Thoracic aorta (tissue), 2 donors: ENCODE measurements around the gene OR8B12. TPM values are rescaled to one million over a fixed set of nuclear protein-coding genes. Genes with fewer than 3 reads are reported as not detected.

ENCODE experiments used
- ATAC-seq: fragments of 150-250 bp; one replicate; pipeline ENCODE4 v1.8.0; 2017; ENCODE audit warnings: low read depth; ENCODE audit not compliant: insufficient number of reproducible peaks, low FRiP score
- DNase-seq: peaks from one replicate; pipeline ENCODE4 v3.0.0-alpha.2; 2020; ENCODE audit warnings: low spot score
- H3K27ac ChIP-seq, 2 donors: fragments of 200-600 bp; sonication (generic); 1 replicate in 1 of 2; 2 replicates in 1 of 2; pipeline ENCODE4 v1.5.1; 2016; ENCODE audit warnings: mild to moderate bottlenecking in 2 of 2, moderate library complexity in 2 of 2
- H3K27me3 ChIP-seq: fragments of 200-600 bp; sonication (generic); replicated peaks from 2 replicates; pipeline ENCODE4 v1.6.0; 2016; ENCODE audit warnings: mild to moderate bottlenecking; ENCODE audit not compliant: insufficient read depth
- H3K36me3 ChIP-seq: fragments of 200-600 bp; sonication (generic); one replicate; pipeline ENCODE4 v1.5.1; 2016
- H3K4me1 ChIP-seq, 2 donors: fragments of 200-600 bp; sonication (generic); 1 replicate in 1 of 2; 2 replicates in 1 of 2; pipeline versions ENCODE4 v1.5.1 to v1.6.0; 2016; ENCODE audit warnings: low read depth in 2 of 2, mild to moderate bottlenecking in 1 of 2; ENCODE audit not compliant: control insufficient read depth in 1 of 2
- H3K4me3 ChIP-seq: fragments of 200-600 bp; sonication (generic); 2 replicates; pipeline ENCODE4 v1.5.1; 2016; ENCODE audit warnings: mild to moderate bottlenecking
- H3K9me3 ChIP-seq: fragments of 200-600 bp; sonication (generic); 2 replicates; pipeline ENCODE4 v1.5.1; 2016
- total RNA-seq, 2 donors: library from RNA; depleted of rRNA; stranded (reverse); fragments of >200 nt; gene quantifications; one replicate each; pipeline versions ENCODE4 v1.1.0 to v1.2.3, GENCODE V29; 2016
- TF ChIP-seq, protein P1 (sequence below): fragments of 200-600 bp; sonication (generic); IDR thresholded peaks from one replicate; pipeline ENCODE4 v1.5.1; 2019; ENCODE audit warnings: antibody characterized with exemption

The OR8B12 gene
- total RNA-seq, 2 donors from 2014 or later = not detected

DNA sequence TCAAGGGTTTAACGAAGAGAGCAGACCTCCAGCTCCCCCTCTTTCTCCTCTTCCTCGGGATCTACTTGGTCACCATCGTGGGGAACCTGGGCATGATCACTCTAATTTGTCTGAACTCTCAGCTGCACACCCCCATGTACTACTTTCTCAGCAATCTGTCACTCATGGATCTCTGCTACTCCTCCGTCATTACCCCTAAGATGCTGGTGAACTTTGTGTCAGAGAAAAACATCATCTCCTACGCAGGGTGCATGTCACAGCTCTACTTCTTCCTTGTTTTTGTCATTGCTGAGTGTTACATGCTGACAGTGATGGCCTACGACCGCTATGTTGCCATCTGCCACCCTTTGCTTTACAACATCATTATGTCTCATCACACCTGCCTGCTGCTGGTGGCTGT lies 26.7 kb upstream of the OR8B12 start:
- Histone ChIP-seq H3K36me3 (no peaks in the 10 kb centered on the region), H3K27ac (no peak overlapping the region), H3K9me3 (no peaks in the 10 kb centered on the region), H3K27me3 (no peaks in the 10 kb centered on the region), H3K4me1 (no peaks in the 10 kb centered on the region), H3K4me3 (no peak overlapping the region)
- DNase-seq = no peak
- ATAC-seq = no peak
- TF ChIP-seq, protein P1, sequence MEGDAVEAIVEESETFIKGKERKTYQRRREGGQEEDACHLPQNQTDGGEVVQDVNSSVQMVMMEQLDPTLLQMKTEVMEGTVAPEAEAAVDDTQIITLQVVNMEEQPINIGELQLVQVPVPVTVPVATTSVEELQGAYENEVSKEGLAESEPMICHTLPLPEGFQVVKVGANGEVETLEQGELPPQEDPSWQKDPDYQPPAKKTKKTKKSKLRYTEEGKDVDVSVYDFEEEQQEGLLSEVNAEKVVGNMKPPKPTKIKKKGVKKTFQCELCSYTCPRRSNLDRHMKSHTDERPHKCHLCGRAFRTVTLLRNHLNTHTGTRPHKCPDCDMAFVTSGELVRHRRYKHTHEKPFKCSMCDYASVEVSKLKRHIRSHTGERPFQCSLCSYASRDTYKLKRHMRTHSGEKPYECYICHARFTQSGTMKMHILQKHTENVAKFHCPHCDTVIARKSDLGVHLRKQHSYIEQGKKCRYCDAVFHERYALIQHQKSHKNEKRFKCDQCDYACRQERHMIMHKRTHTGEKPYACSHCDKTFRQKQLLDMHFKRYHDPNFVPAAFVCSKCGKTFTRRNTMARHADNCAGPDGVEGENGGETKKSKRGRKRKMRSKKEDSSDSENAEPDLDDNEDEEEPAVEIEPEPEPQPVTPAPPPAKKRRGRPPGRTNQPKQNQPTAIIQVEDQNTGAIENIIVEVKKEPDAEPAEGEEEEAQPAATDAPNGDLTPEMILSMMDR = no peak

DNA sequence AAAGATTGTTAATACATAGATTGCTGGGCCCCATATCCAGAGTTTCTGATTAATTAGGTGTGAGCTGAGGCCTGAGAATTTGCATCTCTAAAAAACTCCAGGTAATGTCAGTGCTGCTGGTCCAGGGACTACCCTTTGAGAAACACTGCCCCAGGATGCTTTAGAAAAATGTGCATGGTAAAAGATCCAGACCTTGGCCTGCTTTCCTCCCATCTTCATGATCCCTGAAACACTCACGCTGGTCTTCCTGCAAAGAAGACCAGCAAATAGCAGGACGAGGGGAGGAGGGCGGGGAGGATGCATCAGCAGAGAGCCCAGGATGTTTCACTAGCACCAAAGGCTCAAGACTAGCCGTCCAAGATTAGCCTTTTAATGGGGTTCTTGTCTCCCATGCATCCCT lies 26.2 kb upstream of the OR8B12 start, which contains the start of gene OR8A1:
Gene OR8A1, plus strand, starts transcription at position 301 of the 400 bp plus-strand sequence. CDS start 123 bp downstream, outside the sequence.
- Histone ChIP-seq H3K9me3 (no peaks in the 10 kb centered on the region), H3K27me3 (no peaks in the 10 kb centered on the region), H3K27ac (no peak within 1 kb of the TSS), H3K36me3 (no peaks in the 10 kb centered on the region), H3K4me3 (no peak within 1 kb of the TSS), H3K4me1 (no peaks in the 10 kb centered on the region)
- TF ChIP-seq, protein P1 = no peak
- DNase-seq (no peak), ATAC-seq (no peak)

DNA sequence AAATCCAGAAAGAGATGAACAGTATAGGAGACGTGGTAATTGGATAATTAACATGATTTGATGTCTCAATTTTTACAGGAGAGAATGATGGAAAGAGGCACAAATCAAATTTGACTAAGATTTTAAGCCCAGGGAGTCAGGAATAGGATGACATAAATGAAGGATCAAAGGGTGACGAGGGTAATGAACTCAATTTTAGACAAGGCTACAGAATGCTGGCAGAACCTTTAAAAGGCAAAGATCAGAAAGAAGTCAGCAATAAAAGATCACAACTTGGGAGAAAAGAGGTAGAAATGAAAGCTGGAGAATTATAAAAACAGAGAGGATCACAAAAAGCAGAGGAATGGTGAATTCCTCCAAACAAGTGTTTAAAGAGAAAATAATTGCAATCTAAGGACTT lies 13.4 kb upstream of the OR8B12 start:
- ATAC-seq (no peak), DNase-seq (no peak)
- TF ChIP-seq, protein P1 = no peak
- no peaks in the 10 kb centered on the region for H3K36me3 ChIP-seq
- H3K4me3 ChIP-seq = no peak overlapping the region
- no peaks in the 10 kb centered on the region for H3K27me3 ChIP-seq
- no peaks in the 10 kb centered on the region for H3K4me1 ChIP-seq
- no peak overlapping the region for H3K27ac ChIP-seq
- H3K9me3 ChIP-seq = no peaks in the 10 kb centered on the region

DNA sequence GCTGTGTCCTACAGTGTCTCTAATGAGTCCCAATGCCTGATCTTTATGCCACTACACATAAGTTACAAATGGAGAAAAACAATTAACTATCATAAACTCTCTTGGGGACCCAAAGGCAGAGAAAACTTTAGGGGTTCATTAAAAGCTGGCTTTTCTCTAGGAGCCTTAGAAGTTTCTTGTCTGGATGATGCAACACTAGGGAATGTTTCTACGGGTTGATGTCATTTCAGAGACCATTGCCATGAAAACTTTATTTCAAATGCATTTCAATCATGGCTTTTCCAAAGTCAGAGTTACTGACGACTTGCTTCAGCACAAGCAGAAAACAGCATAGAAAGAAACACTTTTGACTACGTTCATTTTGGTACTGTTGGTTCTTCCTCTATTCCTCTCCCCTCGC lies 8.5 kb upstream of the OR8B12 start:
- ATAC-seq (no peak), DNase-seq (no peak)
- TF ChIP-seq, protein P1 = no peak
- H3K4me3 ChIP-seq = no peak overlapping the region
- H3K27ac ChIP-seq = no peak overlapping the region
- no peaks in the 10 kb centered on the region for H3K9me3 ChIP-seq
- no peaks in the 10 kb centered on the region for H3K27me3 ChIP-seq
- no peaks in the 10 kb centered on the region for H3K36me3 ChIP-seq
- H3K4me1 ChIP-seq = no peaks in the 10 kb centered on the region

DNA sequence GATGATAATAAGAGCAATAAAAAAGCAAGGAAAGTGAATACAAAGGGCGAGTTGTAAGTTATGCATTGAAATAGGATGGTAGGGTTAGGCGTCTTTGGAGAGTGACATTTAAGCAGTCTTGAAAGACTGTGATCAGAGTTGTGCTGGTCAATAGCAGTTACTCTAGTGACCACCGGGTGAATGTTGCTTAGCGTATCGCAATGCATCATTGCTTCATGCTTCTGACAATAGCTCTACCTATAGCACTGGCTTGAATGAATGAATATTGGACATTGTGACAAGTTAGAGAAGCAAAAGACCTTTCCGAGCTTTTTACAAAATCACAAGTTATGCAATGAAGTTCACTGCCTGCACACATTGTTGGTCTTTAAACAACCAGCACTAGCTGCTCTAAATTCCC lies 7.7 kb upstream of the OR8B12 start:
- TF ChIP-seq, protein P1 = no peak

More for the DNA sequence above, 7.7 kb upstream of the OR8B12 start:
- Histone ChIP-seq H3K9me3 (no peaks in the 10 kb centered on the region), H3K4me3 (no peak overlapping the region), H3K4me1 (no peaks in the 10 kb centered on the region), H3K27me3 (no peaks in the 10 kb centered on the region), H3K27ac (no peak overlapping the region), H3K36me3 (no peaks in the 10 kb centered on the region)
- DNase-seq (no peak), ATAC-seq (no peak)
